ENCODE results near the gene DEF6.
A peak's percentile ranks its signal among the peaks of the same experiment; 100 is the strongest.
"Not testable (repeated sequence)": the region's sequence is repeated elsewhere in the genome, so short reads cannot be mapped to it uniquely, and the experiment has no call there.

The DEF6 gene

GRCh38 chr6:35310265-35310831 lies 12.7 kb downstream of the DEF6 start:
- no peak for DNase-seq (ENCODE audit: low read depth in 1 of 2, low spot score in 1 of 2)

GRCh38 chr6:35311390-35312075 lies 13.9 kb downstream of the DEF6 start:
- DNase-seq (ENCODE audit: low read depth in 1 of 2, low spot score in 1 of 2) = peak in 1 of 2 donors; percentile 45

- no peak for DNase-seq (ENCODE audit: low read depth in 1 of 2, low spot score in 1 of 2)
Measured at GRCh38 chr6:35312076-35312800, 14.6 kb downstream of the DEF6 start.

GRCh38 chr6:35312807-35313206 lies 15.2 kb downstream of the DEF6 start:
- no peak for DNase-seq (ENCODE audit: low read depth in 1 of 2, low spot score in 1 of 2)

DNA sequence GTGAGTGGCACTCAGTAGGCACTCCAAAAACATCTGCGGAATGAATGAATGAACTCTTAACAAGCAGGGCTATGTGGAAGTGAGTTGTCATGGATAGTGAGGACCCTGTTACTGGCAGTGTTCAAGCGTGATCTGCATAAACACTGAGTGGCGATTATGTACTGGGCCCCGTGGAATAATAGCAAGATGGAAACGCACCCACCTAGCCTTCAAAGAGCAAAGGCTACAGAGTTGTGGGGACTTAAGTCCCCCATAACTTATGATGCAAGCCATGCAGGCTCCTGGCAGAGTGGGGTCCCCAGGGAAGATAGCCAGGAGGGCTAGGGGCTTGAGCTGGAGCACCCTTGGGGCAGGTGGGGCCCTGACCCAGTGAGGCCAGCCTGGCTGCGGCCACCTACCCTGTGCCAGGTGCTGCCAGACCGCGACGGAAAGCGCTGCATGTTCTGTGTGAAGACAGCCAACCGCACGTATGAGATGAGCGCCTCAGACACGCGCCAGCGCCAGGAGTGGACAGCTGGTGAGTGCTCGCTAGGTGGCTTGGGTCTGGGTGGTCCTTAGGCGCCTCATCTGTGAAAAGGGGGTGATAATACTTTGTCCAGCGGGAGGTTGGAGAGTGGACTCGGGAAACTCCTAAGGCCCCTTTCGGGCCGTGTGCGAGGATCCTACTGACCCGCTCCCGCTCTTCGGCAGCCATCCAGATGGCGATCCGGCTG lies 20.0 kb downstream of the DEF6 start:
- DNase-seq (ENCODE audit: low read depth in 1 of 2, low spot score in 1 of 2) = no peak

GRCh38 chr6:35318196-35319171 lies 20.9 kb downstream of the DEF6 start:
- no peak for DNase-seq (ENCODE audit: low read depth in 1 of 2, low spot score in 1 of 2)

GRCh38 chr6:35319346-35320030 lies 21.9 kb downstream of the DEF6 start:
- no peak for DNase-seq (ENCODE audit: low read depth in 1 of 2, low spot score in 1 of 2)

DNA sequence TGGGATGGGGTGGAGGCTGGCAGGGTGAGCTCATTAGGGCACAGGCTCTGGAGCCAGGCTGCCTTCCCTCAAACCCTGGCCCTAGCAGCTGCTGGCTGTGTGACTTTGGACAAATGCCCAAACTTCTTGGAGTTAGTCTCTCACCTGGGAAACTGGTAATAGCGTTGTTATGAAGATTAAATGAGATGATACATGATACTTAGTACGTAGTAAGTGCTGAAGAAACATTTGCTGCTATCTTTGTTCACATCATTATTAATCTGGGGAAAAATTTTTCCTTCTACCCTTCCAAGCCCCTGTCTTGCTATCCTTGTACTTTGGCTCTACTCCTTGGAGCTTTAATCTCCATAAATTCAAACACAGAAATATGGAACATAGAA lies 22.4 kb downstream of the DEF6 start:
- DNase-seq (ENCODE audit: low read depth in 1 of 2, low spot score in 1 of 2) = no peak

- DNase-seq (ENCODE audit: low read depth in 1 of 2, low spot score in 1 of 2) = no peak
Measured at GRCh38 chr6:35321091-35321490, 23.5 kb downstream of the DEF6 start.

- peak; percentile 54 to 55 for DNase-seq (ENCODE audit: low read depth in 1 of 2, low spot score in 1 of 2)
Measured at GRCh38 chr6:35327349-35328027, 29.9 kb downstream of the DEF6 start.

DNA sequence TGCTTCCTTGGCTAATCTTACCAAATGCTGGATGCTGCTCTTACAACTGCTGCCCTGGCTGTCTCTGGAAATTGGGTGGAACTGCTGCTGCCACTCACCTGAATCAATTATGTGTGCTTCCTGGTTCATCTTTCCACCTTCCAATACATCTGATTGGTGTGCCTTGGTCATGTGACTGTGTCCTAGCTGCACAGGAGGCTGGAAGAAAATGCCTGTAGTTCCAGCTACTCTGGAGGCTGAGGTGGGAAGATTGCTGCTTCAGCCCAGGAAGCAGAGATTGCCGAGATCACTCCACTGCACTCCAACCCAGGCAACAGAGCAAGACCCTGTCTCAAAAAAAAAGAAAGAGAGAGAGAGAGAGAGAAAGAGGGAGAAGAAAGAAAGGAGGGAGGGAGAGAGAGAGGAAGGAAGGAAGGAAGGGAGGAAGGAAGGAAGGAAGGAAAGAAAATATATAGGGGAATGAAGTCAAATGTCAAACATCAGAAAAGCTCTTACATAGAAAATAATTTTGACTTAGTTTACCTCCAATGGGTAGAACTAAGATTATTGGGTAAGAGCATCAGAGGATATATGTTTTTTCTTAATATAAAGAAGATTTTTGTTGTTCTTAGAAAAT lies 30.6 kb downstream of the DEF6 start:
- no peak for DNase-seq (ENCODE audit: low read depth in 1 of 2, low spot score in 1 of 2)

DNA sequence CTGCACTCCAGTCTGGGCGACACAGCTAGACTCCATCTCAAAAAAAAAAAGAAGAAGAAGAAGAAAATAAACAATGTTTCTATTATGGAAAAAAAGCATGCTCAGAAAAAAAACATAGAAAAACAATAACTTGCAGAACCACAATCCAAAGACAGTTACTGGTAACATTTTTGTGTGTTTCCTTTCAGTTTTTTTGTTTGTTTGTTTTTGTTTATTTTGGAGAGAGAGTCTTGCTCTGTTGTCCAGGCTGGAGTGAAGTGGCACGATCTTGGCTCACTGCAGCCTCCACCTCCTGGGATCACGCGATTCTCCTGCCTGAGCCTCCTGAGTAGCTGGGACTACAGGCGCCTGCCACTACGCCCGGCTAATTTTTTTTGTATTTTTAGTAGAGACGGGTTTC lies 31.3 kb downstream of the DEF6 start:
- DNase-seq (ENCODE audit: low read depth in 1 of 2, low spot score in 1 of 2) = not testable (repeated sequence)

DNA sequence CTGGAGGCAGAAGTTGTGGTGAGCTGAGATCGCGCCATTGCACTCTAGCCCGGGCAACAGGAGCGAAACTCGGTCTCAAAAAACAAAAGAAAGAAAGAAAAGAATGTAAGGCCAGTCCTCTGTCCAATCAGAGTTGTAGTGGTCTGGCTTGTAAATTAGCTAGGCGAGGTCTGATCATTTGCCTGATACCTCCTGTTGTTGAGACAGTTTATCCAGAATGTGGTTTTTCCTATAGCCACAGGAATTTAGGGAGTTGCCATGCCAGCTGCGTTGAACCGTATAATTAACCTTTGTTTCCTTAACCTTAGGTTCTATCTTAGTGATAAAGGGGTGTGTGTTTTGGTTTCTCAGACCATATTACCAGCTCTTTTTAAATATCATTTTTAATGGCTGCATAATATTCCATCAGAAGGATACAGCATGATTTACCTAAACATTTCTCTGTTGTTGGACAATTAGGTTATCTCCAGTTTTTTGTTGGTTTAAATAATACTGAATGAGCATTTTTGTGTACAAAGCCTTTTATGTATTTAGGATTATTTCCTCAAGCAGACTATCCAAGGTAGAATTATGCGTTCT lies 33.0 kb downstream of the DEF6 start:
- DNase-seq (ENCODE audit: low read depth in 1 of 2, low spot score in 1 of 2) = no peak

GRCh38 chr6:35332074-35332887 lies 34.7 kb downstream of the DEF6 start:
- DNase-seq (ENCODE audit: low read depth in 1 of 2, low spot score in 1 of 2) = peak; percentile 57 to 61

GRCh38 chr6:35341557-35341956 lies 43.9 kb downstream of the DEF6 start:
- DNase-seq (ENCODE audit: low read depth in 1 of 2, low spot score in 1 of 2) = no peak

DNA sequence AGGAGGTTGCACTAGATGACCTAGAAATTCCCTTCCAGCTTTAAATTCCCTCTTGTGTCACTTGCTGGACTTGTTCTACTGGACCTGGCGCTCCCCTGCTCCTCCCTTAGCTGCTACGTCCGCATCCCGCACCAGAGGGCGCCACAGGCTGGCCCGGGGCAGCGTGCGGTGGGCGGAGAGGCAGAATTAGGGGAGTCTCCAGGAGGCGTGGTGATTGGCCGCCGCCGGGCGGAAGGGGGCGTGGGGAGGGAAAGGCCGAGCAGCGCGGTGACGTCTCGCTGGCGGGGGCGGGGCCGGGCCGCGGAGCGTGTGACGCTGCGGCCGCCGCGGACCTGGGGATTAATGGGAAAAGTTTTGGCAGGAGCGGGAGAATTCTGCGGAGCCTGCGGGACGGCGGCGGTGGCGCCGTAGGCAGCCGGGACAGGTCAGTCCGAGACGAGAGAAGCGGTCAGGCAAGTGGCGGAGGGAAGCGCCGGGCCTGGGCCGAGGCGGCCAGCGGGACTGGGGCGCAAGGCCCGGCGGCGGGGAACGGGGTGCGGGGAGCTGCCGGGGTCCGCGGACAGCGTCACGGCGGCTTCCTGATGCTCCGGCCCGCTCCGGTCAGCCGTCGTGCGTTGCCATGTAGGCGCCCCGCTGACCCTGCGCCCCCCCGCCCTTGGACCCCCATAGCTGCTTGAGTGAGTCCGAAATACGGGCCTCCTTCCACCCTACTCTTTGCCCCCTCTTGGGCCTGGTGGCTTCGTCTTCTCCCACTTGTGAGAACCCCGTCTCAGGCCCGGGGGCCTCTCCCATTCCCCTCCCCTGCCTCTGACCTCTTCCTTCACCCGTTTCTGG lies 44.9 kb downstream of the DEF6 start, which contains the start of gene PPARD:
Gene PPARD (plus strand): TSS at position 301 of the 834 bp plus-strand sequence. CDS start 68,530 bp downstream, outside the sequence.
- DNase-seq (ENCODE audit: low read depth in 1 of 2, low spot score in 1 of 2) = peak; percentile 97
